NCI-H2107 treated with DMSO at 0.1 percent for 48 hours (cell line): ENCODE measurements around the gene MAP3K14.

Experiments
- DNase-seq: peaks from one replicate; lab custom pipeline; 2025; ENCODE audit not compliant: unreplicated experiment; lab: John Stamatoyannopoulos, UW

Gene MAP3K14

DNA sequence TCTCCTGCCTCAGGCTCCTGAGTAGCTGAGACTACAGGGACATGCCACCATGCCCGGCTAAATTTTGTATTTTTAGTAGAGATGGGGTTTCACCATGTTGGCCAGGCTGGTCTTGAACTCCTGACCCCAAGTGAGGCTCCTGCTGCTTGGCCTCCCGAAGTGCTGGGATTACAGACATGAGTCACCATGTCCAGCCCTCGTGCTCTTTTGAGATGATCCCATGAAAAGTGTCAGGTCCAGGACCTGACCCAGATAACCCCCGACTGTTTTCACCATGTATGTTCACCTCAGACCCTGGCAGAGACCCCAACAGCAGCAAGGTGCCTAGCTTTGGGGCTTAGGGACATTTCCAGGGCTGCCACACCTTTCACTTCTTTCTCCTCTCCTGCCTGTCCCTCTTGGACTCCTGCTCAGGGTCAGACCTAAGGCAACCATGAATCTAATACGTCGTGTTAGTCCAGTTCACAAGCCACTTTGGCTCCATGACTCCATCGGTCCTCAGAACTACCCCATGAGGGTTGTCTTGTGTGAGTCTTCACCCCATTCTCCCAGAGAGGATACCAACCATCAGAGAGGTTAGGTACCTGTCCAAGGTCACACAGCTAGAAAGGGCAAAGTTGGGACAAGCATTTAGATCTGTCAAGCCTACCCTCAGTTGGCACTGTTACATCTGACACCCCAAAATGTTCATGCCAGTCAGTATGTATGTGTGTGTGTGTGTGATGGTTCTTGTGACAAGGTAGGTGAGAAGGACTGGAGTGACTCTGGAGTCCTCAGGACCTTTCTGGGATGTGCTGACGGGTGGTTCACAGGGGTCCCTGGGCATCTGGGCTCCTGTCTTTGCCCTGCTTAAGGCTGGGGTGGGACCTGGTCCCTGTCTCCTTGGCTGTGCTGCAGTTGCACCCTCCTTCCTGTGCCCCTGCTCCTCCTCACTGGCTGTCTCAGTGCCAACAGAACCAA, 23.1 kb upstream of the MAP3K14 start:
- DNase-seq, result no peak

DNA sequence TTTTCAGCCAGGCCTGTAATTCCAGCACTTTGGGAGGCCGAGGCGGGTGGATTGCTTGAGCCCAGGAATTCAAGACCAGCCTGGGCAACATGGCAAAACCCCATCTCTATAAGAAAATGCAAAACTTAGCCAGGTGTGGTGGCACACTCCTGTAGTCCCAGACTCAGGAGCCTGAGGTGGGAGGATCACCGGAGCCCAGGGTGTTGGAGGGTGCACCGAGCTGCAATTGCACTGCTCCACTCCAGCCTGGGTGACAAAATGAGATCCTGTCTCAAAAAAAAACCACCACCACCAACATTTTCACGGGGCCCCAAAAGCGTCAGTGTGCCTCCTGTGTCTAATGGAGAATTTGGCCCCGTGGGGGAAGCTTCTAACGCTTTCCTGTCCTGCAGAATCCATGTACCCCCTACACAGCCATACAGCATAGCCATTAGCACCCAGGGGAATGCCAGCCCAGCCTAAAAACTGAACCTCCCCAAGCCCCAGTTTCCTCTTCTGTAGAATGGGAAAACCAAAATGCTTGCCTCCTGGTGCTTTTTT, 22.2 kb upstream of the MAP3K14 start:
- no peak for DNase-seq

DNA sequence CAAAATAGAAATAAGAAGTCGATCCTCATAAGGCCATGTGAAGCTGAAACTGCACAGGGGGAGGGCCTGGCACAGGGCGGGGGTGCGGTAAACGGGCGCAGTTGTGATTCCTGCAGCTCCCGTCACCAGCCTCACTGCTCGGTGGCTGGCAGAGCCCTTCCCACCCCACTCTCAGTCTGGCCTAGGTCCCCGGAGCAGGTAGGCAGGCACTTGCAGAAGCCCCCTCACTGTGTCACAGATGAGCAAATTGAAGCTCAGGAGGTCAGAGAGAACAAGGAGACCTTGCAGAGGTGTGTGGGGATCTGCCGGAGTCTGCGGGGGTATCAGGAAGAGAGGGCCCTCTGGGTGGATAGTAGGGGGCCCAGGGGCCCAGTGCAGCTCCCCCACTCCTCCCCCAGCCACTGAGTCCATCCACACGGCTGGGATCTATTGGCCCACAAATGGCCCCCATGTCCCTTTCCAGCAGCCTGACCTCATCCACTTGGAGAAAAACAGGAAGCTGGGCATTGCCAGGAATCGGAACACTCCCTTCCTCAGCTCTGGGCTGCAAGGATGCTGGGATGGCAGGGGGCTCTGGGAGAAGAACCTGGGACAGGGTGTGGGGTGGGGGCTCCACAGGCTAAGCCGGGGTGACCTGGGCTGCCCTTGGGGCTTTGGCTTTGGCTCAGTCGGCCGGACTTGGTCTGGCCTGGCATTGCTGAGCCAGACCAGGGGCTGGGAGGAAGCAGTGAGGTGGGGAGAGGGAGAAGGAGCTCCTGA, 21.4 kb upstream of the MAP3K14 start:
- DNase-seq, result no peak

DNA sequence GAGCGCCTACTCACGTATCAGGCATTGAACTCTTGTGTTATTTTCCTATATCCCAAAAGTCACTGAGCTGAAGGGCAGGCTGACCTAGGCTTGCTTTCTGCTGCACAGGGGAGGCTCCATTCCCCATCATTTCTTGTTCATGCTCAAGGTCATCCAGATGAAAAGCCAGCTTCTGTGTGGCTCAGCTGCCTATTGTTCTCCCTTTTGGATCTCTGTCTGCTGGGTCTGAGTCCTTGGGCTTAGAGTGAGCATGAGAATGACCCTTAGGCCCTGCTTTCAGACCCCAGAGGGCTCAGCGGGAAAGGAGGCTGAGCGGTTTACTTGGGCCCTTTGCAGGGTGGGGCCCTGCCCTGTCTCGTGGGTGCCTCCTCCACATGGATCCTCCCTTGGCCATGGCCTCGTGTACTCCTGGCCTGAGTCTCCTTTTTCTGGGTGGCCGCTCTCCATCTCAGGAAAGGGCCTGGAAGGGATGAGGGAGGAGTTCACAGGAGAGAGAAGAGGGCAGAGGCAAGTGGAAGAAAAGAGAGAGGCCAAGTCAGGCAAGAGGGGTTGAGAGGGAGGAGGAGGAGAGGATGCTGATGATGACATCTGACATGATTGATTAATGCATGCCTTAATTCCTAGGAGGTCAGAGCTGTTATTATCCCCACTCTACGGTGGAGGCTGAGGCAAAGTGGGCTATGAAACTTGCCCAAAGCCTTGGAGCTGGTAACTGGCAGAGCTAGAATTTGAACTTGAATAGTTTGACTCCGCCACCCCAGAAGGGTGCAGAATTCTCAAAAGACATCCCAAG, 19.8 kb upstream of the MAP3K14 start:
- no peak for DNase-seq

DNA sequence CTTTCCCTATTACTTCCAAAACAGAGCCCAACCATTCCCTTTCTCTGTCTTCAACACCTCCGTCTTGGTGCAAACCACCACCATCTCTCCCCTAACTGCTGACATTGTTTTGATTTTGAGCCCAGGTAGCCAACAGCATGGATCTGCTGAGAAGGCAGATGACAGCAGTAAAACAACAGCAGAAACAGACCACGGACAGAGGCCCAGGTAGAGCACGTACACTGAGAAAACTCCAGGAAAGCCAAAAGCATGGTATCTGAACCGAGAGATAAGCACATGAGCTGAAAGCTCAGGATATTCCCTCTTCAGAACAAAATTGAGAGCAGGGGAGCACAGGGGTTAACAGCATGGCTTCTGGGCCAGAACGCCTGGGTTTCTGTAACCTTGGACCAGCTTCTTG, 18.9 kb upstream of the MAP3K14 start:
- no peak for DNase-seq

DNA sequence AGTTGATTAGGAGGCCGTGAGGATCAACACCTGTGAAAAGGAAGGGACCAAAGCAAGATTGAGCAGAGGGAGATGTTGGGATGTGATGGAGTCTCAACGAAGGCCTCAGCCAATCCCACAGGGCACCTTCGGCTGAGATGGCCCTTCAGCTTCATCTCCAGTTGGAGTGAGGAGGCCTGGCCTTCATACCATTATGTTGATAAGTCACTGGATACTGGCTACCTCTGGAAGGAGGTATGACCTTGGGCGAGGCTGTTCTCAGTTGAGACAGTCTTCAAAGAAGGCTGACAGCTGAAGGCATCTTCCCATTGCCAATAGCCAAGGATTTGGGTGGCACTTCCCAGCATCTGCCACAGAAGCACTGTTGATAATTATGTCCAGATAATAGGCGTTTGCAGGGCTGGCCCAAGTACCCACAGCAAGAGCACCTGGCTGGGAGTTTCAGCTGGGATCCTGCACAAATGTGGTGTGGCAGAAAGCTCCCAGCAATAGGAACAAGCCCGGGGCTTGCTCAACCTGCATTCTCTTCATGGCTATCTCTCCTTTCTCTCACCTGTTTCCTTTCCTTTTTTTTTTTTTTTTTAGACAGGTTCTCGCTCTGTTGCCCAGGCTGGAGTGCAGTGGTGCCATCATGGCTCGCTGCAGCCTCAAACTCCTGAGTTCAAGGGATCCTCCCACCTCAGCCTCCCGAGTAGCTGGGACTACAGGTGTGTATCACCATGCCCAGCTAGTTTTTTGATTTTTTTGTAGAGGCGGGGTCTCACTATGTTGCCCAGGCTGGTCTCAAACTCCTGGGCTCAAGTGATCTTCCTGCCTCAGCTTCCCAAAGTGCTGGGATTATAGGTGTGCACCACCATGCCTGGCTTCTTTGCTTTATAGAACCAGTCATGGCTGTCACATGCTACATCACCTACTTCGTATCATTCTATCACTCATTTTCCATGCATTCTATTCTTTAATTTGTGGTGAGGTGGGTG, 18.2 kb upstream of the MAP3K14 start:
- DNase-seq, result no peak

DNA sequence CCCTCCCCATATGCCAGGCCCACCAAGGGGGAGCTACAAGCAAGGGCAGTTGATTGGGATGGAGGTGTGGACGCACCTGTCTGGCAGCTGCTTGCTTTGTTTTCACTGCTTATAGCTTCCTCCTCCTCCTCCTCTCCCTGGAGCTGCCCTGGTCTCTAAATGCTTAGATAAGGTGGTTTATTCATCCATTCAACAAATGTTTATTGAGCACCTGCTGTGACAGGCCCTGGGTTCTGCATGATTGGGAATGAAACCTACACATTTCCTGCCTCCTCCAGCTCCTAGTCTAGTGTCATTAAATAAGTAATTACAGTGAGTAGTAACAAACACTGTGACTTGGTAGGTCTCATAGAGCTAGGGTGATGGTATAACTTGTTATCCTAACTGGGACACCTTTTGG, 17.4 kb upstream of the MAP3K14 start:
- DNase-seq, result peak; percentile 86

DNA sequence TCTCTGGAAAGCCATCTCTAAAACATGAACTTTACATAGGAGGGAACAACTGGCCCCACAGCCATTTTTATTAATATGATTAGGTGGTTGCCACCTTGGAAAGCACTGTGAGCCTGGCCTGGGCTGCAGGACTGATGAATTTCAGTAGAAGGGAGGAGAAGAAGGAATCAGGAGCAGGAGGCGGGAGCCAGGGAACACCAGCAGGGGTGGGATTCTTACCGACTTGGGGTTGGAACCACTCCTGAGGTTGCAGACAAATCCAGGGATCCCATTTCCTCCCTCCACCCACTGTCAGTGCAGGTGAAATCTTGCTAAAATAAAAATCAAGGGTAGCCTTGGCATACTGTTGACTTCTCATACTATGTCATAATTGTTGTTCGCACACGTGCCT, 16.9 kb upstream of the MAP3K14 start:
- DNase-seq, result no peak

DNA sequence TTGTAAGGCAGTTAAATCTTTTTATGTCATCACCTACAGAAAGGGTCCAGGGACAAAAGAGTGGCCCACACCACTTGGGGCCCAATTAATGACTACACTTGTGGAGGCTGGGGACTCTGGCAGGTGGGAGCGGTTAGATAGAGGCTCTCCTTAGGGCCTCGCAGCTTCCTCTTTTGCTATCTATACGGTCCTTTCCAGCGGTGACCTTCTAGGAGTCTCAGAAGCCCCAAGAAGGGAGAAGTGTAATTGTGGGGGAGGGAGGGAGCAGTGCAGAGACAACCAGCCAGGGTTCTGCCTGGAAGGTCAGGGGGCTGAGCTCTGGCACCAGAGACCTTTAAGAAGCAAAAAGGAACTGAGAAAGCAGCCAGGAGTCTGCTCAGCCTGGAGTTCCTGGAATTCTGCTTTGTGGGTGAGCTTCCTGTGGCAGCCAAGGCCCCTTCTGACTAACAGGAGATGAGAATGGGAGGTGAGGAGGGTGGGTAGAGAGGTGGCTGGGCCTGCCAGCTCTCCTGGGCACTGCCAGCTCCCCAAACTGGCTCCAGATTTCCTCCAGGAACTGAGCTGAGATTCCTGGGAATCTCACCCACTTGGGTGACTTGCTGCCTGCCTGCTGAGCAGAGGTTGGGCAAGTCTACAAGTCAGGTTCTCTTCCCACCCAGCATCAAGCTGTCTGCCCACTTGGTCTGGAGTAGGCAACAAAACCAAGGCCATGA, 16.3 kb upstream of the MAP3K14 start:
- no peak for DNase-seq

DNA sequence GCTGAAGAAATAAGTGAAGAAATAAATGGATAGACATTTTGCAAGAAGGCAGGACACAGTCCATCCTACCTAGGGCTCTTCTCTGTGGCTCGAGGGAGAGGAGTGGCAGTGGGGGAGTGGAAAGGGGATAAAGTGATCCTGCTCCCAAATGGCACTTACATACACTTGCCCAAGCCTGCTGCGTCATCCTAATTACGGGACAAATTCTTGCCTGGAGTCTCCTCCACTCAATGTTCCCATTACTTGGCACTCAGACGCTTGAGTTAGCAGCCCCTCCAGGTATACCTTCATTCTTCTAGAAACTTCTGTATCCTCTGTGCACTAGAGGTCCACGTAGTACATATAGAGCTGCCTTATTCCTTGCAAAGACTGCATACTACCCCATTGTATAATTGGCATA, 15.7 kb upstream of the MAP3K14 start:
- DNase-seq, result no peak

DNA sequence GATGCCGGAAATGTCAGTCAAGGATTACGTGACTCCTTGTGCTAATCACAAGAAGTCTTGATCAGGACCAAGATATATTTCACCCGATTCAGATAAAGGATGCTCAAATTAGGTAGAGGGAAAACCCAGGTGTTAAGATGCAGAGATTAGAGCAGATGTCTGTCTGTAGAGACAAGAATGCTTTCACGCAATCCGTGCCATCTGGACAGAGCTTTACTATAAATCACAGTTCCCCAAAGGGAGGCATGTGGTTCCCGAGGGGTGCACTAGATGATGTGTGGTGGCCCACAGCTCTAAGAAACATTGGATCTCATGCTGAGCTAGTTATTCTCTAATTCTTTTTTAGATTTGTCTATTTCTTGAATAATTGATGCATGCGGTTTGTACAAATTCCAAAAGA, 9.8 kb upstream of the MAP3K14 start:
- DNase-seq, result no peak

DNA sequence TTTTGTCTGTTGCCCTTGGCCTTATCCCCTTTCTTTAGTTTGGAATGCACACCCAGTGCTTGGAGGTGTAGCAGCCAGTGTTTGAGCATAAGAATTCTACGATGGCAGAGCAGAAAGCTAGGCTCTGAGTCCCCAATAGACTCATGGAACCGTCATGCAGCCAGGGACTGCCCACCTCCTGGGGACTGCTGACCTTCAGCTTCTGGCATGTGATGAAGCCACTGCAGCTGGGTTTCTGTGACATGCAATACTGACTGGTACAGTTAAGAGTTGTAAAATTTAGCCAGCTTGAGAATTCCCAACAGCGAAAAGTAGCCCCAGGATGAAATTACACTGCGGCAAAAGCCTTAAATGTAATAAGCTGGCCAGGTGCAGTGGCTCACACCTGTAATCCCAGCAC, 9.0 kb upstream of the MAP3K14 start:
- DNase-seq, result no peak

DNA sequence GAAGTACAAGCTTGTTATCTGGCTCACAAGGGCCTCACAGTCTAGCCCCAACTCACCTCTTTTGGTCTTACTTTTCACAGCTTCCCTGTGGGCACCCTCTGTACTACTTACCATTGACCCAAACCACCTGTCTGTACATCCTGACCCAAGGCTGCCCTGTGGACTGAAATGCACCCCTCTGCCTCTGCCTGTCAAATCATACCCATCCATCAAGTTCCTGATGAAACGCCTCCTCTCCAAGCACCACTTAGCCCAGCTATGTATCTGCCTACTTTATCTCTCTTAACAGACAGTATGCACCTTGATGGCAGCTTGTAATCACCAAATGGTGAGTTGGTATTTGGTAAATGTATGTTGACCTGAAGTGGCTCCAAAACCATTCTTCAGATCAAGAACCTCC, 7.5 kb upstream of the MAP3K14 start:
- no peak for DNase-seq

DNA sequence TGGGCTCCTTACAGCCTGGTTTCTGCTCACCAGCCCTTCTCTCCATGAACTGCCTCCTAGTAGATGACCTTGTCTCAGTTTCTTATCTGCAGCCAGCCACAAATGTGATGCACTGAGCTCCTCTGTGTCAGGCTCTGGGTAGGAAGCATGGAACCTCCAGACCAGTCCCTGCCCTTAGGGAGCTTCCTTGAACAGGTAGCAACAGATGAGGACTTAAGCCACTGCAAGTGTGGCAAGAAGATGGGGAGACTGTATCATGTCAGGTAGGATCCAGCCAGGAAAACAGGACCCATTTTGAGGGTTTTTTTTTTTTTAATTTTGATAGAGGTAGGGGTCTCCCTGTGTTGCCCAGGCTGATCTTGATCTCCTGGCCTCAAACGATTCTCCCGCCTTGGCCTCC, 5.3 kb upstream of the MAP3K14 start:
- DNase-seq, result no peak

DNA sequence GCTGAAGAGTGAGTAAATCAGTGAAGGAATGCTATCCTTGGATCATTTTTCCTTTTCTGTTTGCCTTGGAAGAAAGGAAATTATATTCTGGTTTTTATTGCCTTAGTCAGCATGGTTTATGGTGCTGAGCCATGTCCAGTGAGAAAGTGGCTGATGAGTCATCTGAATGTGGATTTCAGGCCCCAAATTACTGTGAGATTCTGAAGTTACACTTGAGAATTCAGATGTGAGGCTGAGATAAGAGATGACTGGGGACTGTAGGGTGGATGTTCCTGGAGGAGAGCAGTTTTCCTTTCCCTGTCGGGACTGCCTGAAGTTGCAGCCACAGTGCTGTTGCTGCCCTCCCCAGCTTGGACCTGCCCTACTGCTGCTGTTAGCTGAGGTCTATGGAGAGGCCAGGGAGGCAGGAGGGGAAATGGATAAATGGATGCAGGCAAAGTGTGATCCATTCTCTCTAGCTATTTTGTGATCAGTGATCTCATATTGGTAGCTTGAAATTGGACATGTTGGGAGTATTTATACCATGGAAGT, 4.2 kb upstream of the MAP3K14 start:
- no peak for DNase-seq

DNA sequence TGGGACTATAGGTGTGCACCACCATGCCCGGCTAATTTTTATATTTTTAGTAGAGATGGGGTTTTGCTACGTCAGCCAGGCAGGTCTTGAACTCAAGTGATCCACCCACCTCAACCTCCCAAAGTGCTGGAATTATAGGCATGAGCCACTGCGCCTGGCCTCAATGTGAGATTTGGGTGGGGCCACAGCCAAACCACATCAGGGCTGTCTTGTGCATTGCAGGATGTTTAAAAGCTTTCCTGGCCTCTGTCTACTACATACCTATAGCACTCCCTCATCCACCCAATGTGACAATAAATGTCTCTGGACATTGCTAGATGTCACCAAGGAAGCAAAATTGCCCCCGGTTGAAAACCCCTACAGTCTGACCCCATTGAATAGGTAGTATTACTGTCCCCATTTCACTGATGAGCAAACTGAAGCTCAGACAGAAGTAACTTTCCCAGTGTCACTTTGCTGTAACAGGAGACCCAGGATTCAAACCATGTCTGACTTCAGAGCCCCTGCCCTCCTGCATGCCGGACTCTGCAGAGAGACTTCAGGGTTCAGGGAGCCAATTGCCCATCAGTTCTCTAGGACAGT, 3.6 kb upstream of the MAP3K14 start:
- no peak for DNase-seq

DNA sequence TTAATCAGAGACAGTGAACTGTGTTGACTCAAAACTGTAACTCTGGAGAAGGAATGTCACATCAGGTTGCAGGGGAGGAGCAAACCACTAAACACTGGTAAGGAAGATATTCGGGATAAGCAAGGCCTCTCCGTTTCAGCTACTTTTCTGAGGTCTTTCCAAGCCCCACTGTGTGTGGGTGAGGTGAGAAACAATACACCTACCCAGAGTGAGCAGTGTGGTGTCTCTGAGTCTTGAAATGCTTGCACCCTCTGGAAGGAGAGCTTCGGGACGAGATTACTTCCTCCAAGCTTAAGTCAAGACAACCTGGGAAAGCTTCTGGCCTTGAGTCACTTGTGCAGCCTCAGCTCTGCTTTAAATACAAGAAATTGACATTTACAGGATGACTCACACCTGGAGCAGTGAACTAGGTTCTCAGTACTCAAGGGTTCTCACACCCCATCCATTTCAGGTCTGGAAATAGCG, 2.5 kb upstream of the MAP3K14 start:
- no peak for DNase-seq

DNA sequence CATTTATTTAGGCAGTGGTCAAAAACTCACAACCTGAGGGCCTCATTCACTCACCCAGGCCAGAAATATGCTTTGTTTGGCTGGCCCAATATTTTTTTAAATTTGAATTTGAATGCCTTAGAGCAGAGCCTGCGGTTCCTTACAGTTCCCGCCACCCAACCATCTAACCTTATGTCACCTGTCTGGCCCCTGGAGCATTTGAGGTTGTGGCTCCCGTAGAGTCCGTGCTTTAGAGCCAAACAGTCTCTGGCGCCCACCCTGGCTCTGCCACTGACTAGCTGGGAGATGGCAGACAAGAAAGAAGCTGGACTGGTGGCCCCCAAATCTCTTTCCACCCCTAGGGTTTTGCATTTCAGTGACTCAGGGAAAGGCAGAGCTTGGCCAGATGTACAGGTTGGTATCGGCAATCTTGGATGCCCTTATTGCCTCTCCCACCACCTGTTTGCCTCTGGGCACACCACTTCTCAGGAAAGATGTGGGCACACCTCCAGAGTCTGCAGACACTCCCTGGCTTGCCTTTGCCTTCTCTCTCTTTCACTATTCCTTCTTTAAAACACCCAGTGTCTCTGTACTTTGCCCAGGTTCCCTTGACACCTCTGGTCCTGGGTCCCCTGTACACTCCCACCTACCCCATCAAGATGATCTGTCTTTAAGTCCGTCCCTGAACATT, 1.9 kb upstream of the MAP3K14 start:
- no peak for DNase-seq
